HEK293 (cell line): ENCODE results near the gene LRRC66.

Source experiments
- ATF2 ChIP-seq: fragments of 450-650 bp; formaldehyde crosslinking; IDR thresholded peaks from 2 replicates; pipeline ENCODE4 v1.5.1; 2016; ENCODE audit warnings: missing biosample characterization, missing genetic modification characterization, low read depth
- CTCF ChIP-seq: fragments of 450-650 bp; formaldehyde crosslinking; IDR thresholded peaks from 2 replicates; pipeline ENCODE4 v1.5.1; 2016; ENCODE audit warnings: missing biosample characterization, missing genetic modification characterization
- GLI4 ChIP-seq: fragments of 450-650 bp; formaldehyde crosslinking; IDR thresholded peaks from 2 replicates; pipeline ENCODE4 v1.5.1; 2016; ENCODE audit warnings: missing biosample characterization, missing genetic modification characterization
- KLF16 ChIP-seq: fragments of 450-650 bp; formaldehyde crosslinking; IDR thresholded peaks from 2 replicates; pipeline ENCODE4 v1.5.1; 2017; ENCODE audit warnings: missing biosample characterization, missing genetic modification characterization
- KLF9 ChIP-seq: fragments of 450-650 bp; formaldehyde crosslinking; IDR thresholded peaks from 2 replicates; pipeline ENCODE4 v1.5.1; 2016; ENCODE audit warnings: missing biosample characterization, missing genetic modification characterization, low read depth
- ZBTB21 ChIP-seq: fragments of 450-650 bp; formaldehyde crosslinking; IDR thresholded peaks from 2 replicates; pipeline ENCODE4 v1.5.1; 2017; ENCODE audit warnings: missing biosample characterization, missing genetic modification characterization
- TF ChIP-seq, protein P1 (sequence below): fragments of 450-650 bp; formaldehyde crosslinking; conservative IDR thresholded peaks from 2 replicates; pipeline ENCODE4 v1.5.1; 2016; ENCODE audit warnings: low read depth, missing biosample characterization, missing genetic modification characterization

GRCh38 chr4:52045028-52045427, 24.9 kb upstream of the LRRC66 start:
- TF ChIP-seq, protein P1, sequence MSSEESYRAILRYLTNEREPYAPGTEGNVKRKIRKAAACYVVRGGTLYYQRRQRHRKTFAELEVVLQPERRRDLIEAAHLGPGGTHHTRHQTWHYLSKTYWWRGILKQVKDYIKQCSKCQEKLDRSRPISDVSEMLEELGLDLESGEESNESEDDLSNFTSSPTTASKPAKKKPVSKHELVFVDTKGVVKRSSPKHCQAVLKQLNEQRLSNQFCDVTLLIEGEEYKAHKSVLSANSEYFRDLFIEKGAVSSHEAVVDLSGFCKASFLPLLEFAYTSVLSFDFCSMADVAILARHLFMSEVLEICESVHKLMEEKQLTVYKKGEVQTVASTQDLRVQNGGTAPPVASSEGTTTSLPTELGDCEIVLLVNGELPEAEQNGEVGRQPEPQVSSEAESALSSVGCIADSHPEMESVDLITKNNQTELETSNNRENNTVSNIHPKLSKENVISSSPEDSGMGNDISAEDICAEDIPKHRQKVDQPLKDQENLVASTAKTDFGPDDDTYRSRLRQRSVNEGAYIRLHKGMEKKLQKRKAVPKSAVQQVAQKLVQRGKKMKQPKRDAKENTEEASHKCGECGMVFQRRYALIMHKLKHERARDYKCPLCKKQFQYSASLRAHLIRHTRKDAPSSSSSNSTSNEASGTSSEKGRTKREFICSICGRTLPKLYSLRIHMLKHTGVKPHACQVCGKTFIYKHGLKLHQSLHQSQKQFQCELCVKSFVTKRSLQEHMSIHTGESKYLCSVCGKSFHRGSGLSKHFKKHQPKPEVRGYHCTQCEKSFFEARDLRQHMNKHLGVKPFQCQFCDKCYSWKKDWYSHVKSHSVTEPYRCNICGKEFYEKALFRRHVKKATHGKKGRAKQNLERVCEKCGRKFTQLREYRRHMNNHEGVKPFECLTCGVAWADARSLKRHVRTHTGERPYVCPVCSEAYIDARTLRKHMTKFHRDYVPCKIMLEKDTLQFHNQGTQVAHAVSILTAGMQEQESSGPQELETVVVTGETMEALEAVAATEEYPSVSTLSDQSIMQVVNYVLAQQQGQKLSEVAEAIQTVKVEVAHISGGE: no peak
- no peak for TF ChIP-seq CTCF (tag by site-specific recombination)
- no peak for TF ChIP-seq ATF2 (tag by site-specific recombination)
- no peak for TF ChIP-seq KLF16 (tag by site-specific recombination)
- no peak for TF ChIP-seq ZBTB21 (tag by site-specific recombination)
- TF ChIP-seq KLF9 (tag by site-specific recombination): no peak
- TF ChIP-seq GLI4 (tag by site-specific recombination): no peak
